Measurements from ENCODE around the gene SF3B2.
"Not testable (repeated sequence)": the region's sequence is repeated elsewhere in the genome, so short reads cannot be mapped to it uniquely, and the experiment has no call there.

The SF3B2 gene

GRCh38 chr11:66114957-66115356 is 62.8 kb downstream of the SF3B2 start:
- DNase-seq = not testable (repeated sequence)

GRCh38 chr11:66115638-66116301 is 63.6 kb downstream of the SF3B2 start:
- DNase-seq = peak; percentile 61

GRCh38 chr11:66116576-66117361 is 64.6 kb downstream of the SF3B2 start:
- DNase-seq = no peak

DNA sequence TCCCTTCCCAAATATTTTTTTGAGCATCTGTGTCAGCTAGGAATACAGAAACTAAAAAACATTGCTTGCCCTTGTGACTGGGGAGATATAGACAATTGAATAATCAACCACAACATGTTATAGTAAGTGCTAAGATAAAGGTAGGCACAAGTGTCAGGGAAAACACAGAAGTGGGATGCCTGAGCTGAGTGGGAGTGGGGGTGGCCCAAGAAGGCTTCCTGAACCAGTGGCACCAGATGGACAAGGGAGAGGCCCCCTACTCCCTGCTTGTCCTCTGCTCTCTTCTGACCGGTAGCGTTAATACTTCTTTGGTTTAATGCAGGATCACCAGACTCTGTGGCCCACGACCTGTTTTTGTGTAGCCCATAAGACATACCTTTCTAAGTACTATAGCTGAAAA is 66.7 kb downstream of the SF3B2 start:
- DNase-seq = no peak
